ENCODE measurements around the gene FUCA1. TPM values are rescaled to one million over a fixed set of nuclear protein-coding genes. Genes with fewer than 3 reads are reported as not detected.

Gene FUCA1
- total RNA-seq: 10 to 100 TPM; 14.8 to 18.4 TPM
- 10 to 100 TPM in 2 of 3 donors, 1 to 10 TPM in 1; 8.1 to 13.8 (median 10.7) TPM for polyA plus RNA-seq
- 4.9 to 22.2 (median 11.6) reads per million in 6 experiments for total RNA-seq

DNA sequence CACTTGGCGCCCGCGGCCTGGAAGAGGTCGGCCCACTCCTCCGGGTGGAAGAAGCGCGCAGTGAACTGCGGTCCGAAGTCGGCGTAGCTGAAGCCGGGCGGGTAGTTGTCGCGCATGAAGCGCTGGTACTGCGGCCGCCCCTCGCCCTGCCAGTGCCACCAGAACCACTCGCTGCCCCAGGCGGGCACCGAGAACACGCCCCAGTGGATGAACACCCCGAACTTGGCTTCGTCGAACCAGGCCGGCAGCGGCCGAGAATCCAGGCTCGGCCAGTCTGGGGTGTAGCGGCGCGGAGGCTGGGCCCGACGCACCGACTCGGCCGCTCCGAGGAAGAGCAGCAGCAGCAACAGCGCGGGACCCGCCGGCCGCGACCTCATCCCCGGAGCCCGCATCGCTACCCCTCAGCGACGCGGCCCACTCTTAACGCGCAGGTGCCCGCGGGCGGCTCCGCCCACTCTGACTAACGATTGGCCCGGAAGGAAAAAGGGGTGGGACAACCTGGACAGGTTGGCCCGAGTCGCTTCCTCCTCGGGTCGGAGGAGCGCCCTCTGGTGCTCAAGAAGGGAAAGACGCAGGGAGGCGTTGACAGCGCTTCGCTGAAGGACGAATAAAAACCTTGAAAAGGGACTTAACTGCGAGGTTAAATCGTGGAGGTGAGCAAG lies at the start of gene FUCA1:
FUCA1 (minus strand) TSS at position 396 of the 662 bp plus-strand sequence; CDS start at position 392, 4 bp downstream.
- peaks cover 13 to 40% (median 31%) of the 10 kb centered on the region in 4 donors for H3K4me1 Mint-ChIP-seq
- H3K27me3 Mint-ChIP-seq: no peaks in the 10 kb centered on the region
- peak; percentile 93 to 97 (median 96) for DNase-seq
- peak; percentile 98 to 99 for ATAC-seq
- H3K27ac Mint-ChIP-seq: peak within 1 kb of the TSS; percentile 85 to 97 (median 92)
- POLR2A ChIA-PET: interaction anchor here (0.6 to 1.8 kb wide), 5 partner anchors 43 to 90 kb away, joined by 3 to 10 read pairs (median 3); partner anchors contain the start of genes CNR2, HMGCL and PITHD1
- H3K4me3 Mint-ChIP-seq: peak within 1 kb of the TSS; percentile 79 to 93 (median 86)
- peaks cover 0 to 21% (median 4%) of the 10 kb centered on the region in 3 donors for H3K36me3 Mint-ChIP-seq
- H3K9me3 Mint-ChIP-seq: no peaks in the 10 kb centered on the region

DNA sequence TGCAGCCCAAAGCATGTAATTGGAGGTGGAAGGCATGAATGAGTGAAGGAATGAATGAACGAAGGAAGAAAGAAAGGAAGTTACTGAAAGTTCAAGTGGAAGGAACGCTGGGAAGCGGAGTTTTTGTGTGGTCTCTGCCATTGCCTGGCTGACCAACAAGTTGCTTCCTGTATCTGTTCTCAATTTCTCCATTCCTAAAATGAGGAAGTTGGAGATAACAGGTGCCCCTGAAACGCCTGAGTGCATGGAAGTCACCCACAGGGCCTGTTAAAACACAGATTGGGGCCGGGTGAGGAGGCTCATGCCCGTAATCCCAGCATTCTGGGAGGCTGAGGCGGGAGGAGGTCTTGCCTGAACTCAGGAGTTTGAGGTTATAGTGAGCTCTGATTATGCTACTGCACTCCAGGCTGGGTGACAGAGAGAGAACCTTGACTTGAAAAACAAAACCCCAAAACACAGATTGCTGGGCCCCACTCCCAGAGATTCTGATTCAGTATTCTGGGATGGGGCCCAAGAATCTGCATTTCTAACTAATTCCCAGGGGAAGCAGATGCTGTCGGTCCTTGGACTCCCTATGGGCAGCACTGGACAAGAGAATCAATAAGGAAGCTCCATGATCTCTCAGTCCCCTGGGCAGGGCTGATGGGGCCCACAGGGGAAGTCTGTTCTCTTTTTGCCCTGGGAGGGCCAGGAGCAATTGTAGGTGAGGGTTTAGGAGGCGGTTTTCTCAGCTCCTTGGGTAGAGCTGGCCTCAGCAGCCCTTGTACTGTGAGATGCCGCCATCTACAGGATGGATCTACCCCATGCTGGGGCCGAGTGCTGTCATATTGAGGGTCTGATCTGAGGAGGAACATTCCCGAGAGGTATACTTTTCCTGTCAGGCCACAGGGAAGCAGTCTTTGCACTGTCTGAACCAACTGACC lies 48.4 kb upstream of the FUCA1 start:
- H3K4me1 Mint-ChIP-seq: peaks cover 23 to 62% (median 32%) of the 10 kb centered on the region in 4 donors

DNA sequence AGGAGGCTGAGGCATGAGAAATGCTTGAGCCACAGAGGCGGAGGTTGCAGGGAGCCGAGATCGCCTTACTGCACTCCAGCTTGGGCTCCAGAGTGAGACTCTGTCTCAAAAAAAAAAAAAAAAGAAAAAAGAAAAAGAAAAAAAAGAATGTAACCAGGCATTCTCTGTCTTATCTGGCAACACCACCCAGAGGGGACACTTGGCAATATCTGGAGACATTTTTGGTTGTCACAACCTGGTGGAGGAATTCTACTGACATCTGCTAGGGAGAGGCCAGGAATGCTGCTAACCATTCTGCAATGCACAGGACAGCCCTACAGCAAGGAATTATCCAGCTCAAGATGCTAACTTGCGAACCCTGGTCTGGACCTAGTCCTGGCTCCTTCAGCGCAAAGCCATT lies 47.4 kb upstream of the FUCA1 start:
- no peaks in the 10 kb centered on the region for H3K9me3 Mint-ChIP-seq
- H3K4me1 Mint-ChIP-seq: peaks cover 30 to 70% (median 42%) of the 10 kb centered on the region in 4 donors
- no peak for ATAC-seq
- no peak for DNase-seq
- H3K27me3 Mint-ChIP-seq: no peaks in the 10 kb centered on the region
- H3K4me3 Mint-ChIP-seq: no peak overlapping the region
- H3K36me3 Mint-ChIP-seq: no peaks in the 10 kb centered on the region
- POLR2A ChIA-PET: interaction anchor here (1.0 kb wide), 1 partner anchor 143 kb away, joined by 5 read pairs; no protein-coding TSS in a partner anchor
- H3K27ac Mint-ChIP-seq: peak overlapping the region in 3 of 10 donors; percentile 20 to 79 (median 25)

More for the DNA sequence above, 48.4 kb upstream of the FUCA1 start:
- H3K4me3 Mint-ChIP-seq: peak overlapping the region in 1 of 10 donors; percentile 32
- H3K36me3 Mint-ChIP-seq: no peaks in the 10 kb centered on the region
- ATAC-seq: peak; percentile 96 to 97
- H3K27me3 Mint-ChIP-seq: no peaks in the 10 kb centered on the region
- no peaks in the 10 kb centered on the region for H3K9me3 Mint-ChIP-seq
- DNase-seq: peak; percentile 38 to 83 (median 66)
- POLR2A ChIA-PET: interaction anchor here (0.6 to 1.6 kb wide), 5 partner anchors 91 to 146 kb away, joined by 3 to 12 read pairs (median 5); partner anchors contain the start of gene HMGCL
- peak overlapping the region in 3 of 10 donors; percentile 17 to 79 (median 75) for H3K27ac Mint-ChIP-seq

DNA sequence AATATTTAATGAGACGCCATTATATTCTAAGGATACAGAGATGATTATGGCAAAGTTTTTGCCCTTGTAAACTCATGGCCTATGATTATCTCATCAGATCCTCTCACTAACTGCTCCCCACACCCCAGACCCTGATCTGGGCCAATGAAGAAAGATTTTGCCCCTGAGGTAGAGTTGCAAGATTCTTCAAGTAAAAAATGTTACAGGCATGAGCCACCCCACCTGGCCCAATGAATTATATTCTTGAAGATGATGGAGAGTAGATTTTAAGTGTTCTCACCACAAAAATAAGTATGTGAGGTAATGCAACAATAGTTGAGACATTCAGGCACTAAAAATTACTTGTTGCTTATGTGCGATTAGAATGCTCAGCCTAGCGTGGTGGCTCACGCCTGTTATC lies 46.8 kb upstream of the FUCA1 start:
- Mint-ChIP-seq H3K4me3 (no peak overlapping the region), H3K27ac (peak overlapping the region in 9 of 10 donors; percentile 14 to 91 (median 41)), H3K27me3 (no peaks in the 10 kb centered on the region), H3K4me1 (peaks cover 33 to 69% (median 46%) of the 10 kb centered on the region in 4 donors), H3K36me3 (no peaks in the 10 kb centered on the region), H3K9me3 (no peaks in the 10 kb centered on the region)
- POLR2A ChIA-PET: interaction anchor here (1.0 kb wide), 1 partner anchor 143 kb away, joined by 5 read pairs; no protein-coding TSS in a partner anchor
- ATAC-seq (no peak), DNase-seq (no peak)

DNA sequence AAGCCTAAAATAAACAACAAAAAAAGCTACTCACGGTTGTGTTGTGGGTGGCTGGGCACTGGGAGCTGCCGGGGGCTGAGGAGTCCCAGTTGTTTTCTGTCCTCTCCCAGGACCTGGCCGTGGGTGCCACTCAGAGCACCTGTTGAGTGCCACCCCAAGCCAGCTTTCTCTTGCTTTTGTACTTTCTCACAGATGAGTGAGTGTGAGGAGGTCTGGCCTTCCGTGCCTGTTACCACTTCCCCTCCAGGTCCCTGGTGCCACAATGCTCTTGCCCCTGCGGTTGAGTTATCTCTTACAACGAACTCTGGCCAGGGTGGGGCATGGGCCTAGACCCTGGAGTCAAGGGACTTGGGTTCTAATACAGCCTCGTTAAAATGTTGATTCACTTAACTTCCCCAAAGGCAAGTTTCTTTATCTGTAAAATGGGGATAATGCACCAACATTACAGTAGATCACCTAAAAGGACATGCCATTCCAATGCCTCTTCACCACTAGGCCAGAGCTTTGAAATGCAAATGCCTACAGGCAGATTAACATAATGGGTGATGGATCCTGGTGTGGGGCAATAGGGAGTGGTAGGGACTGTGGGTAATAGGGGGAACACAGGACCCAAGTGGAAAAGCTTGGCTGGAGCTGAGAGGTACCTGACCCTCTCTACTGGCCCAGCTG lies 45.3 kb upstream of the FUCA1 start, which contains the start of gene CNR2:
CNR2 (minus strand) TSS at position 151 of the 669 bp plus-strand sequence. CDS start 37,745 bp downstream, outside the sequence.
- DNase-seq: peak in 3 of 10 donors; percentile 25 to 68 (median 39)
- Mint-ChIP-seq H3K36me3 (no peaks in the 10 kb centered on the region), H3K4me1 (peaks cover 42 to 81% (median 62%) of the 10 kb centered on the region in 4 donors), H3K27ac (peak within 1 kb of the TSS; percentile 81 to 91 (median 88)), H3K9me3 (no peaks in the 10 kb centered on the region), H3K27me3 (no peaks in the 10 kb centered on the region), H3K4me3 (peak within 1 kb of the TSS; percentile 32 to 88 (median 64))
- POLR2A ChIA-PET: interaction anchor here (0.5 to 1.0 kb wide), 4 partner anchors 24 to 100 kb away, joined by 3 to 5 read pairs (median 3); partner anchors contain the start of gene FUCA1
- ATAC-seq: peak; percentile 34 to 41

DNA sequence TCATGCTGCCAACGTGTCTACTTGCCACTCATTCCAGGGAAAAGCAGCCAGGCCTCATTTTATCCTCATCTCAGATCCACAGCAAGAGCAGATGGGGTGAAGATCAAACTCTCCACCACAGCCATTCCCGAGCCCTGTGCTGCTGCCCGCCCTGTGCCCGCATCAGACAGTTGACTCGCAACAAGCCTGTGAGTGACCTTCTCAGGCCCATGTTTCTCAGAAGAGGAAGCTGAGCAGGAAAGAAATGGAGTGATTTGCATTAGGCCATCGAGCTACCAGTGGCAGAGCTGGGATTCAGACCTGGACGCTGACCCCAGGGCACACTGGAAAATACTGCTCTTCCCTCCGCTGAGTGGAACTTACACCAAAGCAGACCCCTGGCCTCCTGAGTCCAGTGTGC lies 43.8 kb upstream of the FUCA1 start:
- H3K9me3 Mint-ChIP-seq: no peaks in the 10 kb centered on the region
- peaks cover 41 to 89% (median 62%) of the 10 kb centered on the region in 4 donors for H3K4me1 Mint-ChIP-seq
- peak overlapping the region in 7 of 10 donors; percentile 32 to 88 (median 69) for H3K4me3 Mint-ChIP-seq
- POLR2A ChIA-PET: no interaction called here
- ATAC-seq: no peak
- no peaks in the 10 kb centered on the region for H3K36me3 Mint-ChIP-seq
- DNase-seq: no peak
- peak overlapping the region in 9 of 10 donors; percentile 22 to 88 (median 79) for H3K27ac Mint-ChIP-seq
- no peaks in the 10 kb centered on the region for H3K27me3 Mint-ChIP-seq

DNA sequence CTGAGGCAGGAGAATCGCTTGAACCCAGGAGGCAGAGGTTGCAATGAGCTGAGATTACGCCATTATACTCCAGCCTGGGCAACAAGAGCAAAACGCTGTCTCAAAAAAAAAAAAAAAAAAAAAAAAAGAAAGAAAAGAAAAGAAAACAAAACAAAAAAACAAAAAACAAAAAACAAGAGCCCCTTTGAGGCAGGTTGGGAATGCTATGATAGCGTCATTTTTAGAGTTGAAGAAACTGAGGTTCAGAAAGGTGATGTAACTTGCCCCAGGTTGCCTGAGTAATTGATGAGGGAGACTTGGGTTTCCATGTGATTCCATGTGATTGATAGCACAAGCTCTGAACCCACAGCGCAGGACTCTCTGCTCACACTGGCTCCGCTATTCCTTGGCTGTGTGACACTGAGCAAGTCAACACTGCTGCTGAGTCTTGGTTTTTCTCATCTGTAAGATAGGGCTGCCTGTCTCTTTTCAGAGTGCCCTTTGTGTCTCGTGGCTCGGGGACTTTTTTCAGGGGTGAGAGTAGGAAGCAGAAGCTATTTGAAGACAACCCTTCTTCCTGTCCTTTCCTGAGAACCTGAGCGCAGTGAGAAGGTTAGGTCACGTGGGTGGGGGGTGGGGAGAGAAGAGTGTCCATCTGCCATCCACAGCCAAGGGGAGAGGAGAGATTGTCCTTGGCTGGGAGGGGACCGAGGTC lies 42.6 kb upstream of the FUCA1 start:
- ATAC-seq: peak; percentile 34 to 38
- DNase-seq: no peak
- H3K36me3 Mint-ChIP-seq: no peaks in the 10 kb centered on the region
- H3K27ac Mint-ChIP-seq: peak overlapping the region in 9 of 10 donors; percentile 35 to 94 (median 85)
- H3K4me3 Mint-ChIP-seq: peak overlapping the region in 9 of 10 donors; percentile 37 to 88 (median 65)
- H3K4me1 Mint-ChIP-seq: peaks cover 35 to 88% (median 57%) of the 10 kb centered on the region in 4 donors
- no peaks in the 10 kb centered on the region for H3K9me3 Mint-ChIP-seq
- H3K27me3 Mint-ChIP-seq: peaks cover 0 to under 1% (median 0%) of the 10 kb centered on the region in 5 donors
- POLR2A ChIA-PET: interaction anchor here (0.6 to 0.7 kb wide), 2 partner anchors 49 to 108 kb away, joined by 3 to 5 read pairs; partner anchors contain the start of gene PNRC2

DNA sequence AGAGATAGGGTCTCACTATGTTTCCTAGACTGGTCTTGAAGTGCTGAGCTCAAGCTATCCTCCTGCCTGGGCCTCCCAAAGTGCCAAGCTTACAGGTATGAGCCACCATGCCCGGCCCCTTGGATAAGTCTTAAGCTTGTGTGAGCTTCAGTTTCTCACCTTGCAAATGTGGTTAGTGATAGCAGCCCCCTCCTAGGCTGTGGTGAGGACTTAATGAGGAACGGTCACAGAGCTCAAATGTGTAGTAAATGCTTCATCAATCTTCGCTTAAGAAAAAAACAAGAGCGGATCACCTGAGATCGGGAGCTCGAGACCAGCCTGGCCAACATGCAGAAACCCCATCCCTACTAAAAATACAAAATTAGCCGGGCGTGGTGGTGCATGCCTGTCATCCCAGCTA lies 42.1 kb upstream of the FUCA1 start:
- H3K4me3 Mint-ChIP-seq: peak overlapping the region in 8 of 10 donors; percentile 6 to 77 (median 54)
- H3K27ac Mint-ChIP-seq: peak overlapping the region in 8 of 10 donors; percentile 1 to 90 (median 80)
- peaks cover 0 to 2% (median 0%) of the 10 kb centered on the region in 3 donors for H3K36me3 Mint-ChIP-seq
- H3K27me3 Mint-ChIP-seq: peaks cover 0 to 4% (median 0%) of the 10 kb centered on the region in 5 donors
- no peak for ATAC-seq
- peaks cover 35 to 88% (median 57%) of the 10 kb centered on the region in 4 donors for H3K4me1 Mint-ChIP-seq
- no peaks in the 10 kb centered on the region for H3K9me3 Mint-ChIP-seq
- POLR2A ChIA-PET: interaction anchor here (0.6 to 1.0 kb wide), 3 partner anchors 12 to 107 kb away, joined by 3 to 5 read pairs (median 4); partner anchors contain the start of gene PNRC2
- DNase-seq: no peak

DNA sequence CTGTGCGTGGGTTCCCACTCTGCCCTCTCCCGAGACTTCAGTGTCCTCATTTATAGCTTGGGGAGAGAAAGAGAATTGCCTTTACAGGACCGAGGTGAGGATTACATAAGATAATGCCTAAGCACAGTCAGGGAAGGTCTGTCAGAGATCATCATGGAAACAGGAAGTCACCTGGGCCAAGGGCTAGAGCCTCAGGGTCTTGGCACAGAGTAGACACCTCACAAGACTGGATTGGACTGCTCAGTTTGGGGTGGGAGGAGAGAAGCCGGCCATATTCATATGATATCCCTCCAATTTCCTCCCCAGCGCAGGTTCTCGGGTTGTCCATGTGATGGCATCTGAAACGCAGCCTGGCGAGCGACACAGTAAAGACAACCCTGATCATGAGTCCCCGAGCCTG lies 41.3 kb upstream of the FUCA1 start:
- Mint-ChIP-seq H3K27ac (peak overlapping the region; percentile 7 to 87 (median 72)), H3K9me3 (no peaks in the 10 kb centered on the region), H3K36me3 (peaks cover 0 to 2% (median 0%) of the 10 kb centered on the region in 3 donors), H3K4me1 (peaks cover 33 to 88% (median 57%) of the 10 kb centered on the region in 4 donors), H3K27me3 (peaks cover 0 to 4% (median 0%) of the 10 kb centered on the region in 5 donors), H3K4me3 (peak overlapping the region; percentile 40 to 77 (median 68))
- POLR2A ChIA-PET: interaction anchor here (1.0 to 1.5 kb wide), 2 partner anchors 11 to 50 kb away, joined by 3 to 4 read pairs; partner anchors contain the start of gene PNRC2
- ATAC-seq: peak in 1 of 2 donors; percentile 28
- DNase-seq: no peak

DNA sequence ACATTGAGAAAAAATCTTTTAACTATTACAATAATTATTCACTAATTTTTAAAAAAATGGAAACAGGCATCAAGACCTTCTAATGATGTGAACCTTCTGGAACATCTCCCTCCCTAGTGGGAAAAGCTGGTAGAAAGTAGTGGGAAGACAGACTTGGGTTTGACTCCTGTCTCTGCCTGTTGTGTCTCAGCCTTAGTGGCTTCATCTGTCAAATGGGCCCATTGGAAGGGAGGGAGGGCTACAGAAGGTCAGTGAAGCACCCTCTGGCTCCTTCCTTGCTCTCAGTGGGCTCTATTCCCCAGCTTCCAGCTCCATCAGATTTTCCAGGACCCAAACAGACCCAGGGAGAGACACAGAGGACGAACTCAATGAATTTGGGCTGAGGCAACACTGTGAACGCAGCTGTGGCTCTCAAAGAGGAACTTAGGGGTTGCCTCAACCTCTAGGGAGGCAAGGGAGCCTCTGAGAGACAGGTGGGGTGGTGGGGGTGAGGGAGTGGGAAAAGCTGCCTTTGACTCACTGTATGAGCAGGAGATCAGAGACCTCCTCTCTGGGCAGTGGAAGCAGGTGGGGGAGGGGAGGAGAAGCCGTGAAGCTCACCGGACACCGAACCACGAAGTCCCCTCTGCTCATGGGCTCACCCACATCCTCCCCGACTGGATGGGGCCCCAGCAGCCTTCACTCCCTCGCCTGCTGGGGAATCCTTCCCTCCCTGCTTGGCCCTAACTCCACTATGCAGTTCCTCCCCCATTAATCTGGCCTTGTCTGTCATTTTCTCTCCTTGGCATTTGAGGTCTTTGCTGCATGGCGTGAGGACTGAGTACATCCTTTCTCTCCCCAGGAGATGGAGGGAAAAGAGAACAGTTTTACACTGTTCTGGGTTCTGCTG lies 40.6 kb upstream of the FUCA1 start:
- H3K27me3 Mint-ChIP-seq: peaks cover 0 to 4% (median 2%) of the 10 kb centered on the region in 5 donors
- H3K27ac Mint-ChIP-seq: peak overlapping the region; percentile 45 to 87 (median 78)
- H3K4me1 Mint-ChIP-seq: peaks cover 33 to 85% (median 53%) of the 10 kb centered on the region in 4 donors
- DNase-seq (peak in 4 of 10 donors; percentile 12 to 31 (median 24)), ATAC-seq (peak; percentile 54 to 73)
- POLR2A ChIA-PET: interaction anchor here (0.6 to 1.5 kb wide), 2 partner anchors 17 to 50 kb away, joined by 3 to 6 read pairs; partner anchors contain the start of gene PNRC2
- H3K4me3 Mint-ChIP-seq: peak overlapping the region; percentile 40 to 77 (median 68)
- H3K36me3 Mint-ChIP-seq: peaks cover 0 to 2% (median 0%) of the 10 kb centered on the region in 3 donors
- no peaks in the 10 kb centered on the region for H3K9me3 Mint-ChIP-seq

Measured in naive thymus-derived CD8-positive, alpha-beta T cell (primary cell).